HPDE6-E6E7 (cell line): ENCODE data around the gene KLHDC10.
"Not testable (repeated sequence)": the region's sequence is repeated elsewhere in the genome, so short reads cannot be mapped to it uniquely, and the experiment has no call there.

Experiments
- DNase-seq: peaks from one replicate; pipeline ENCODE4 v3.0.0; 2011; ENCODE audit warnings: missing footprints; ENCODE audit errors: extremely low spot score

The KLHDC10 gene

GRCh38 chr7:130069978-130070860 is at the start of gene KLHDC10:
TSS of gene KLHDC10 (plus strand) at chr7:130070534. CDS start at chr7:130070644, 110 bp downstream.
- DNase-seq: peak; percentile 99

DNA sequence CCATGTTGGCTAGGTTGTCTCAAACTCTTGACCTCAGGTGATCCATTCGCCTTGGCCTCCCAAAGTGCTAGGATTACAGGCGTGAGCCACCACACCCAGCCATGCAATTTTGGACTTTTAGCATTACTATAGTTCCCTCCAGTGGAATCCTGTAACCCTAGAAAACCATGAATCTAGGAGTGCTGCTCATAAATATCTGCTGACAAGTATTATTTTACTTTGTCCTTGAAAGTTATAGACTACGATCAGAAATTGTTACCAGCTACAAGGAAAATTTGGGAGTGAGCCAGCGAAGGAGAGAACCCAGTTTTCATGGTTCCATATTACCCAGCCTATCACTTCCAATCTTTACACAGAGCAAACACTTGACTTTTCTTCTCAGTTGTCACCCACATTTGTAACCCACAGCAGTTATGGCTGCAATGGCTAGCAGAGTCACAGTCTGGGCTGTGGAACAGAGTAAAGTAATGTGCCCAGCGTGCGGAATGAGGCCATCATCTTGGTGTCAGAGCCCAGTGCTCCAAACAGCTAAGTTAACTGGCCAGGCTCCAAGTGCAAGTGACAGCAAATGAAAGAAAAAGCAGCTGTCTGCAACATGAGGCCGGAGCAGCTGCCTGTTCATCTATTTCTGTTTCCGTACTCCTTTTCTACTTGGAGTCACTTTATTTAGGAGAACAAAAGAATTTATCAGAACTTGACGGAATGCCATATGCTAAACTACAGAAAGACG is 49.1 kb upstream of the KLHDC10 start:
- no peak for DNase-seq

- DNase-seq: no peak
Measured at GRCh38 chr7:130022115-130022514, 48.2 kb upstream of the KLHDC10 start.

DNA sequence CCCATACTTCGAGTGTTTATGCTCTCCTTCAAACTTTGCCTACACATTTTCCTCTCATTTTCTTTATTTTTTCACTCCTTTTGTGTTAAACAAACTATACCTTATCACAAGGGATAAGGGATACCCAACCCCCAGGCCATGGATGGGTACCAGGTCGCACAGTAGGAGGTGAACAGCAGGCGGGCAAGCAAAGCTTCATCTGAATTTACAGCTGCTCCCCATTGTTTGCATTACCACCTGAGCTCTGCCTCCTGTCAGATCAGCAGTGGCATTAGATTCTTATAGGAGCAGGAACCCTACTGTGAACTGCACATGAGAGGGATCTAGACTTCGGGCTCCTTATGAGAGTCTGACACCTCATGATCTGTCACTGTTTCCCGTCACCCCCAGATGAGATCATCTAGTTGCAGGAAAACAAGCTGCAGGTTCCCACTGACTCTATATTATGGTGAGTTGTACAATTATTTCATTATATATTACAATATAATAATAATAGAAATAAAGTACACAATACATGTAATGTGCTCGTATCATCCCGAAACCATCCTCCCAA is 47.6 kb upstream of the KLHDC10 start:
- no peak for DNase-seq

- DNase-seq: no peak
Measured at GRCh38 chr7:130024390-130024789, 45.9 kb upstream of the KLHDC10 start.

GRCh38 chr7:130032698-130033097 is 37.6 kb upstream of the KLHDC10 start:
- no peak for DNase-seq

DNA sequence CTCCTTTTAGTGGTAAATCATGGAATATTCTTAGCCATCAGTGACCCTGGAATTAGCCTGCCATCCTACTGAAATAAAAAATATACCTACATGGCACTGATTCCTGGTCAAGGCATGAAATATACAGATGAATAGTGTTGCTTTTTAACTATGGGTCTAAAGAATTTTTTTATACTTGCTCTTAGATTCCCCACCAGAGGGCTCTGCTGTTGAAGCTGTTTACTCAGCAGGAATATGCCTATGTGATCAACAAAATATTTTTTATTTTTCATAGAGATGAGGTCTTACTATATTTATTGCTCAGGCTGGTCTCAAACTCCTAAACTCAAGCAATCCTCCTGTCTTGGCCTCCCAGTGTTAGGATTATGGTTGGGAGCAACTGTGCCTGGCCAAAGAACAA is 32.6 kb upstream of the KLHDC10 start:
- peak; percentile 11 for DNase-seq

- DNase-seq: no peak
Measured at GRCh38 chr7:130040576-130040975, 29.8 kb upstream of the KLHDC10 start.

GRCh38 chr7:130047831-130048230 is 22.5 kb upstream of the KLHDC10 start:
- DNase-seq: no peak

DNA sequence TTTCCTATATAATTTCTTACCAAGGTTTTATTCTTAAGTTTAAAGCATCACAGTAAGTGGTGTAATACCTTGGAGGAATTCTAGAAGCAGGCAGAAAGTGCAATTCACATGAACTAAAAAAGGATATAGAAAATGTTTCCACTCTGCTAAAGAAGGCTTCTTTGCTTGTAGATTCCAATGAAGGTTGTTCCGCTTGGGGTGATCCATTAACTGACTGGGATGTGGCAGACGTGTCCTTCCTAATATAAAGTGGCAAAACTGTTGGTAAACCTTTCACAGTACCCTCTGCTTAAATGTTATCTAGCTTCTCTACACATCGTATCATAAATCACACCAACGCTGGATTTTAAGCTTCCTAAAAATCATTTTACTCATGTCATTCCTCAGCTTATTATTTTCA is 21.4 kb upstream of the KLHDC10 start:
- DNase-seq: no peak

DNA sequence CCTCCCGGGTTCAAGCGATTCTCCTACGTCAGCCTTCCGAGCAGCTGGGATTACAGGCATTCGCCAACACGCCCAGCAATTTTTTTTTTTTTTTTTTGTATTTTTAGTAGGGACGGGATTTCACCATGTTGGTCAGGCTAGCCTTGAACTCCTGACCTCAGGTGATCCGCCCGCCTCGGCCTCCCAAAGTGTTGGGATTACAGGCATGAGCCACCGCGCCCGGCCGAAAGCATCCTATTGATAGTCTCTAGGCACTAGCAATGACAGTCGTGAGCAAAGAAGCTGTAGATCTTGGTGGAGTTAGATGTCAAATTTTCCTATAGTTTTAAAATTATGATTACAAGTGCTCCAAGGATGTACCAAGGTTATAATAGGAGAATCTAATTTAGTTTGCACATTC is 18.1 kb upstream of the KLHDC10 start:
- DNase-seq: not testable (repeated sequence)

DNA sequence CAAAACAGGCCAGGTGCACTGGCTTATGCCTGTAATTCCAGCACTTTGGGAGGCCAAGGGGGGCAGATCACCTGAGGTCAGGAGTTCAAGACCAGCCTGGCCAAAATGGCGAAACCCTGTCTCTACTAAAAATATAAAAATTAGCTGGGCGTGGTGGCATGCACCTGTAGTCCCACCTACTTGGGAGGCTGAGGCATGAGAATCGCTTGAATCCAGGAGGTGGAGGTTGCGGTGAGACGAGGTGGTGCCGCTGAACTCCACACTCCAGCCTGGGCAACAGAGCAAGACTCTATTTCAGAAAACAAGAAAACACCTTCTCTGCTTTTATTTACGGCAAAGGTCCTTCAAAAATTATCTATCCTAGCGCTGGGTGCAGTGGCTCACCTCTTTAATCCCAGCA is 15.1 kb upstream of the KLHDC10 start:
- not testable (repeated sequence) for DNase-seq

- no peak for DNase-seq
Measured at GRCh38 chr7:130062246-130062645, 8.1 kb upstream of the KLHDC10 start.

GRCh38 chr7:130063036-130063435 is 7.3 kb upstream of the KLHDC10 start:
- no peak for DNase-seq

GRCh38 chr7:130064580-130064926 is 5.8 kb upstream of the KLHDC10 start:
- not testable (repeated sequence) for DNase-seq

DNA sequence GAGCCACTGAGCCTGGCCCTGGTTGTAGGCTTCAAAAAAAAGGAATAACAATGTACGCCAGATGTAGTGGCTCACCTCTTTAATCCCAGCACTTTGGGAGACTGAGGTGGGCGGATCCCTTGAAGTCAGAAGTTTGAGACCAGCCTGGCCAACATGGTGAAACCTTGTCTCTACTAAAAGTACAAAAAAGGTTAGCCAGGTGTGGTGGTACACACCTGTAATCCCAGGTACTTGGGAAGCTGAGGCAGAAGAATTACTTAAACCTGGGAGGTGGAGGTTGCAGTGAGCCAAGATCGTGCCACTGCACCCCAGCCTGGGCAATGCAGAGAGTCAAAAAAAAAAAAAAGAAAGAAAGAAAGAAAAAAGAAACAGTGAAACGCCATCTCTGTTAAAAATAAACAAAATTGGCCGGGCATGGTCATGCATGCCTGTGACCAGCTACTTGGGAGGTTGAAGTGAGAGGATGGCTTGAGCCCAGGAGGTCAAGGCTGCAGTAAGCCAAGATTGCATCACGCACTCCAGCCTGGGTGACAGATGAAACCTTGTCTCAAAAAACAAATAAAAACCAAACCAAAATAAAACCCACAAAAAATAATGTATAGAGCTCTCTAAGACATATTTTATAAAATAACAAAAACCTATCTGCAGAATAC is 4.7 kb upstream of the KLHDC10 start:
- no peak for DNase-seq

- DNase-seq: no peak
Measured at GRCh38 chr7:130069179-130069977, 956 bp upstream of the KLHDC10 start.

GRCh38 chr7:130070861-130071622 is 708 bp downstream of the KLHDC10 start:
- no peak for DNase-seq

DNA sequence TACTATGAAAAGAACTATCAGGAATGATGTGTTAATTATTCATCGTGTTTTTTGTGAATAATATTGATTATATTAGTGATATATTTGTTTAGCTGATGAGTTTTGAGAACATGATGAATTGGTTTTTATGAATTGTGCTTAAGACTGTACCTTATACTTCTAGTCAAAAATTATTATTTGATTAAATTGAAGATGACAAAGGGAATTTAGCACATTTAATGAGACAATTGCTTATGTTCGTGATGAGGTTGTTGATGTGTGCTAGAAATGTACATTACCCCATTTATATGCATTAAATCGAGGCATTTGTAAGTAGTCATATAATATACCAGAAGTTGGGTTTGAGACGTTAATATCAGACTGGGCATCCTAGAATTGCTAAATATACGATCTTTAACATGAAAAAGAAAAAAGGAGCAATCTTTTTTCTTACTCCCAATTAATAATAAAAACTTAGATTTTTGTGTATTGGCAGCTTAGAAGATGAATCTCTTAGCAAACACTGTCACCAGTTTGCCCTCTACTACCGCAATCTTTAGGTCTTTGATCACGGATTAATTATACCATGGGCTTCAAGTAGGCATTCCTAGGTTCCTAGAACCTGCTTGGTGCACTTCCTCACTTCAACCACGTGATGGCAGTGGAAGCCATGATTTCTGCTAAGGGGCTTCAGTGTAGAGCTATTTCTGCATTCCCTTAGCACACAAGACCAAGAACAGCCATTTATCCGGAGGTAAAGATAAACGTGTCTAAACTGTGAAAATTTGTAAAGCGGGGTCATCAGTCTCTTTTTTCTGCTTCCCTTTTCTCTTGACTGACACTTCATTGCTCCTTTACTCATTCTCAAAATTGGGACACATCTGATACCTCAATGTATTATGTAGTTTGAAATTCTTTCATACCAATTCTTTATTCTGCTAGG is 1.6 kb downstream of the KLHDC10 start:
- peak; percentile 64 for DNase-seq
